Esophagus squamous epithelium (tissue), 4 donors: ENCODE results near the gene TM9SF4.

Experiments
- POLR2A ChIP-seq, 4 donors: fragments of 450-650 bp; IDR thresholded peaks; one replicate each; pipeline ENCODE4 v1.6.1; 2017; ENCODE audit warnings: antibody characterized with exemption in 4 of 4, mild to moderate bottlenecking in 4 of 4, moderate library complexity in 3 of 4
- TF ChIP-seq, protein P1 (sequence below), 6 experiments: fragments of 450-650 bp in 4 of 6; fragments of 200-600 bp in 2 of 6; sonication (generic) in 2 of 6; IDR thresholded peaks; one replicate each; pipeline ENCODE4 v1.5.1; 2016 to 2019; ENCODE audit warnings: antibody characterized with exemption in 6 of 6, mild to moderate bottlenecking in 4 of 6, moderate library complexity in 4 of 6

DNA sequence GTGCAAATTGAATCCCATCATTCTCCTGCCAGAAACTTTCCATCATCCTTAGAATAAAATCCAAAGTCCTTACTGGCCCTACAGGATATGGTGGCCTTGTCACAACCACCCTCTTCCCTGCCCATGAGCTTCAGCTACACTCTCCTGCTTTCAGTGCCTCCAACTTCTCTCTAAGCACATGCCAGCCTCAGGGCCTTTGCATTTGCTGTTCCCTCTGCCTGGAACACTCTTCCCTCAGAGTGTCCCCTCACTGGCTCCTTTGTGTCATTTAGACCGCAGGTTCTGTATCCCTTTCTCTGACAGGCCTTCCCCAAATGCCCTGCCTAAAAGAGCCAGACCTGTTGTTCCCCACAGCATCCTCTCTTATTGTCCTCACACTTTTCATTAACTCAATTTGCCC is 39.2 kb upstream of the TM9SF4 start:
- TF ChIP-seq, protein P1, sequence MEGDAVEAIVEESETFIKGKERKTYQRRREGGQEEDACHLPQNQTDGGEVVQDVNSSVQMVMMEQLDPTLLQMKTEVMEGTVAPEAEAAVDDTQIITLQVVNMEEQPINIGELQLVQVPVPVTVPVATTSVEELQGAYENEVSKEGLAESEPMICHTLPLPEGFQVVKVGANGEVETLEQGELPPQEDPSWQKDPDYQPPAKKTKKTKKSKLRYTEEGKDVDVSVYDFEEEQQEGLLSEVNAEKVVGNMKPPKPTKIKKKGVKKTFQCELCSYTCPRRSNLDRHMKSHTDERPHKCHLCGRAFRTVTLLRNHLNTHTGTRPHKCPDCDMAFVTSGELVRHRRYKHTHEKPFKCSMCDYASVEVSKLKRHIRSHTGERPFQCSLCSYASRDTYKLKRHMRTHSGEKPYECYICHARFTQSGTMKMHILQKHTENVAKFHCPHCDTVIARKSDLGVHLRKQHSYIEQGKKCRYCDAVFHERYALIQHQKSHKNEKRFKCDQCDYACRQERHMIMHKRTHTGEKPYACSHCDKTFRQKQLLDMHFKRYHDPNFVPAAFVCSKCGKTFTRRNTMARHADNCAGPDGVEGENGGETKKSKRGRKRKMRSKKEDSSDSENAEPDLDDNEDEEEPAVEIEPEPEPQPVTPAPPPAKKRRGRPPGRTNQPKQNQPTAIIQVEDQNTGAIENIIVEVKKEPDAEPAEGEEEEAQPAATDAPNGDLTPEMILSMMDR (IDR thresholded peaks at IDR 0.05), result no peak
- TF ChIP-seq POLR2A (IDR thresholded peaks at IDR 0.05), result no peak
